AG10803 (cell line): ENCODE results near the gene ROBO1.

Source experiments
- DNase-seq: peaks from one replicate; pipeline ENCODE4 v3.0.0; 2010; ENCODE audit warnings: low read depth
- H3K4me3 ChIP-seq: 2 replicates; pipeline ENCODE4 v1.5.1; 2011; ENCODE audit warnings: mild to moderate bottlenecking, low read length, control low read depth
- CTCF ChIP-seq: conservative IDR thresholded peaks from 2 replicates; pipeline ENCODE4 v1.5.1; 2011; ENCODE audit warnings: mild to moderate bottlenecking, low read length, control low read depth, inconsistent platforms

The ROBO1 gene

GRCh38 chr3:79012530-79012913 is 755.3 kb downstream of the ROBO1 start:
- no peak for DNase-seq
- H3K4me3 ChIP-seq, result no peak overlapping the region
- no peak for TF ChIP-seq CTCF

- no peak for DNase-seq
- TF ChIP-seq CTCF, result no peak
- no peak overlapping the region for H3K4me3 ChIP-seq
These were observed 755.8 kb downstream of the ROBO1 start for GRCh38 chr3:79011821-79012529.

- no peak overlapping the region for H3K4me3 ChIP-seq
- no peak for DNase-seq
- TF ChIP-seq CTCF, result no peak
These were observed 757.9 kb downstream of the ROBO1 start for GRCh38 chr3:79009861-79010260.

GRCh38 chr3:79006077-79006476 is 761.7 kb downstream of the ROBO1 start:
- TF ChIP-seq CTCF, result no peak

GRCh38 chr3:79005084-79005483 is 762.7 kb downstream of the ROBO1 start:
- no peak for TF ChIP-seq CTCF
- no peak overlapping the region for H3K4me3 ChIP-seq
- no peak for DNase-seq

More at GRCh38 chr3:79006077-79006476, 761.7 kb downstream of the ROBO1 start:
- no peak for DNase-seq
- H3K4me3 ChIP-seq, result no peak overlapping the region

GRCh38 chr3:79003994-79004393 is 763.8 kb downstream of the ROBO1 start:
- no peak overlapping the region for H3K4me3 ChIP-seq
- no peak for TF ChIP-seq CTCF
- DNase-seq, result no peak
